GM19239 (cell line): Measurements from ENCODE around the gene HMCN1.

ENCODE experiments used
- DNase-seq: peaks from one replicate; pipeline ENCODE4 v3.0.0; 2011; ENCODE audit warnings: low spot score; ENCODE audit not compliant: insufficient read length
- FAIRE-seq: peaks from 2 replicates; lab custom pipeline; 2011; peaks lifted over from hg19 to GRCh38; lab: Jason Lieb, UNC

HMCN1 gene

DNA sequence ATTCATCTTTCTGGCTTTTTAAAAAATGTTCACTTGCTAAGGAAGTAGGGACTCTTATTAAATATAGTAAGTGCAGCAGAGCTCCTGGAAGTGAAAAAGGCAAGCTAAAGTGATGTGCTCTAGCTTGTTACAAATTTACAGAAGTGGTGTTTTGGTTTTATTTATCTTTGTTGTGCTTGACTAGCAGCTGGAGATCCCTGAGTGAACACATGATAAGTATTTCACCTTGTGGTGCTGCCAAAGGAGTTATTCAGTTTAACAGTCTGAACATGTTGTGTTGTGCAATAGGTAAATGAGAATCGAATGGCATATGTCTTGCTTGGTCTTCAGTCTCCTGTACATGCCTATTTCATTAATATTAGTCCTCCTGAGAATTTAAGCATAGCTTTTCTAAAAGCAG, 325.1 kb downstream of the HMCN1 start:
- no peak for DNase-seq
- no peak for FAIRE-seq

DNA sequence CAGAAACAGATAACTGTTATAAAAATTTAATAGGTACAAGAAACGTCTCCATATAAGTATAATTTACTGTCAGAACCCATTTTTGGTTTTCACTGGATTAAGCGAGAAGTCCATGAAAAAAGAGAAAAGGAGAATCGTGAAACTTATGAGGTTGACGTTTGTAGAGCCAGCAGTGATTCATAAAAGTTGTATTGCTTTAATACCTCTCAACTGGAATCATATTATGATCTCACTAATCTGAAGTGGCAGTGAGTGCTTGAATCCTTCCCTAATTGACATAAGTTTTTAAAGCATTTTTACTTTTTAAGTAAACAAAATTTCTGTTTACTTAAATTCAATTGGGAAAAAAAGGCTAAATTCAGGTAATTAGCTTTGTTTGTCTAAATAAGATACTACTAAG, 325.6 kb downstream of the HMCN1 start:
- FAIRE-seq (no peak), DNase-seq (no peak)

- no peak for DNase-seq
- no peak for FAIRE-seq
These were observed 326.0 kb downstream of the HMCN1 start for GRCh38 chr1:186060226-186060625.

GRCh38 chr1:186063091-186063657, 329.0 kb downstream of the HMCN1 start:
- FAIRE-seq (no peak), DNase-seq (no peak)

DNA sequence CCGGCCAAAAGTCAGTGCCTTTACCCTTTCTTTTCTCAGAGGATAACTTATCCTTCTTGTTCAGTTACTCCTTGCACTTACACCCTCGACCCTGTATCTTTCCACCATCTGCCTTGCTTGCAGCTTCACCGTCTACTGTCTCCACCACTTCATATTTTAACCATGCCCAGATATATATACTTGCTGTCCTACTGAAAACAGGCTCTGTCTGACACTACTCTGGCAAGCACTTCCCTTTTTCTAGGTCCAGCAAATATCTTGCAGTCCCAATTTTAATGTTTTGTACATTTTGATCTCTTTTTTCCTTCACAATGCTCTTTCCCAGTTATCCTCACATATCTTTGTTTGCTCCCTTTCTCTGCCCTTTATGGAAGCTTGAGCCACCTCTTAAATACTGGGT, 332.2 kb downstream of the HMCN1 start:
- FAIRE-seq (no peak), DNase-seq (no peak)

GRCh38 chr1:186073697-186074096, 339.5 kb downstream of the HMCN1 start:
- FAIRE-seq: no peak

DNA sequence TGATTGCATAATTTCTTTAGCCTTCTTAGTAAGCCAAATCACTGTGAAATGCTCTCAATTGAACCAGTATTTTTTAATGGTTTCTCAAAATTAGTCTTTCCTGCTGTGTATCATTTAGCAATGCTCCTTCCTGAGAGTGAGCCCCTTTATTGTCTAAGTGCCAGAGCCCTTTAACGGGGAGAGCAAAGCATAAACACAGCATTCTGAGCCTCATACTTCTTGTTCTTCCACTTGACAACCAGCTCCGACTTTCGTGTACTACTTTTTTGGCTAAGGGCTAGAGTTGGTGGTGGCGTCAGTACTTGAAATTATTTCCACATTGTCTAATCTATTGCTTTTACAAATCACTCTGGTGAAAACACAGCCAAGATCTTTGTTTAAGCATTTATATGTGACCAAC, 341.8 kb downstream of the HMCN1 start:
- no peak for FAIRE-seq
- DNase-seq: no peak

More at GRCh38 chr1:186073697-186074096, 339.5 kb downstream of the HMCN1 start:
- DNase-seq: no peak

- FAIRE-seq (peak; percentile 86), DNase-seq (peak; percentile 2)
These were observed 344.1 kb downstream of the HMCN1 start for GRCh38 chr1:186078245-186078644.

GRCh38 chr1:186079084-186079684, 345.0 kb downstream of the HMCN1 start:
- no peak for FAIRE-seq
- DNase-seq: no peak

DNA sequence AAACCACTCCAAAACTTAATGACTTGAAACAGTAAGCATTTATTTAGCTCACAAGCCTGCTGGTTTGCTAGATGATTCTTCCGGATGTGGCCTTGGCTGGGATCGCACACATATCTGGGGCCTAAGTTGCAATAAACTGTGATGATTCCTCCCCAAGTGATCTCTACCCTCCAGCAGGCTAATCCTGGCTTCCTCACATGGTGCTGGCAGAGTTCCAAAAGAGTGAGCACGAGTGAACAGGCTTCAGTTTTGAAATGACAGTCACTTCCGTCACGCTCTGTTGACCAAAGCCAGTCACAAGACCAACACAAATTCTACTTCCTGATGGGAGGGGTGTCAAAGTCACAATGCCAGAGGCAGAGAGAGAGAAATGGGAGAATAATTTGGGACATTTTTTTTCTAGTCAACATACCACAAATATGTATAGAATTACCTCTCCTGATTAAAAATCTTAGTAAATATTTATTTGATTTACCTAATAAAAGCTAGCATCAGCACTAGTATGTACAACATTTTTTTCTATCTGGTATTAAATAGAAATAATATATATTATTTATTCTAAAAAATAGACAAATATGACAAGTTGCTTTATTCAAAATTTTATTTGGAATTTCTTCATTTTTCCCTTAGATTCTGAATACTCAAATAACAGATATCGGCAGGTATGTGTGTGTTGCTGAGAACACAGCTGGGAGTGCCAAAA, 348.2 kb downstream of the HMCN1 start:
- DNase-seq (peak; percentile 20), FAIRE-seq (peak; percentile 94)

DNA sequence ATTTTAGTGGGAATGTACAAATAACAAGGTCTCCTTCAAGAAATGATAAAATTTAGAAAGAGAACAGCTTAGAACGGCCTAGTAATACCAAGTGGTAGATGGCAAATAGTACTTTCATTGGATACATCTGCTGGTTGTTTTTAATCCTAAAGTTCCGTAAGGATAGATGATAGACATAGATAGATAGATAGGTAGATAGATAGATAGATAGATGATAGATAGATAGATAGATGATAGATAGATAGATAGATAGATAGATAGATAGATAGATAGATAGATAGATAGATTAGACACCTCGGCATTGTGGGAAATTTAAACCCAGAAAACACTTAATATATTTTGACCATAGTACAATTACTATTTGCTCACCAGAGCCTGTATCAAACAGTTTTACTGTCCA, 352.4 kb downstream of the HMCN1 start:
- DNase-seq: no peak
- no peak for FAIRE-seq

GRCh38 chr1:186089940-186090339, 355.7 kb downstream of the HMCN1 start:
- no peak for FAIRE-seq
- DNase-seq: no peak

DNA sequence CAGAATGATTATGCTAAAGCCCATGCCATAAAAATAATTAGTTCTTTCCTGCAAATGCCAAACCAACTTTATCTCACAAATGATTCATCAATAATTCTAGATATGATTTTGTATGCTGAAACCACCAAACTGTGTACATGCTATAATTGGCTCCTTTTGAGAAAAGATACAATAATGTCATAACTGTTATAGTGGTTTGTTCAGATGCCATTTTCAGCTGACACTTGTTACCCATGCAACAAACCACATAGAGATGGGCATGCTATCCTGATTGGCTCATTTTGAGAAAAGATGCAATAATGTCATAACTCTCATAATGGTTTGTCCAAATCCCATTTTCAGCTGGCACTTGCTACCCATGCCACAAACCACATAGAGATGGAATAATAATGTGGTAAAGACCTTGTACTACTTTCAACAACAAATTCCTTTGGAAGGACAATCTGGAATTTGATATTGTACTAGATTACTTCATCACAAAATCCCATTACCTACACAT, 357.1 kb downstream of the HMCN1 start:
- FAIRE-seq (no peak), DNase-seq (no peak)

DNA sequence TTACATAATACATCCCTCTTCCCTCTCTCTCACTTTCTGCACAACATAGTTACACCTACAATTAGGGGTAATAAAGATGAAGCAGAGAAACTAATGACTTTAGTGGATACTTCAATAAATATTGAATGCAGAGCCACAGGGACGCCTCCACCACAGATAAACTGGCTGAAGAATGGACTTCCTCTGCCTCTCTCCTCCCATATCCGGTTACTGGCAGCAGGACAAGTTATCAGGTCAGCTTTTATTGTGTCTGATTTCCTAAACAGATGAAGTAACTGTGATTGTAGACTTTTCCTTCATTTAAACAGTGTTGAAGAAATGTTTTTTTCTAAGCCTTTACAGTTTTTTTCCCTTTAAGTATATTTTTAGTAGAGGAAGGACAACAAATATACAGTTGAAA, 359.2 kb downstream of the HMCN1 start:
- DNase-seq (no peak), FAIRE-seq (no peak)

GRCh38 chr1:186094172-186094571, 360.0 kb downstream of the HMCN1 start:
- FAIRE-seq (no peak), DNase-seq (no peak)

DNA sequence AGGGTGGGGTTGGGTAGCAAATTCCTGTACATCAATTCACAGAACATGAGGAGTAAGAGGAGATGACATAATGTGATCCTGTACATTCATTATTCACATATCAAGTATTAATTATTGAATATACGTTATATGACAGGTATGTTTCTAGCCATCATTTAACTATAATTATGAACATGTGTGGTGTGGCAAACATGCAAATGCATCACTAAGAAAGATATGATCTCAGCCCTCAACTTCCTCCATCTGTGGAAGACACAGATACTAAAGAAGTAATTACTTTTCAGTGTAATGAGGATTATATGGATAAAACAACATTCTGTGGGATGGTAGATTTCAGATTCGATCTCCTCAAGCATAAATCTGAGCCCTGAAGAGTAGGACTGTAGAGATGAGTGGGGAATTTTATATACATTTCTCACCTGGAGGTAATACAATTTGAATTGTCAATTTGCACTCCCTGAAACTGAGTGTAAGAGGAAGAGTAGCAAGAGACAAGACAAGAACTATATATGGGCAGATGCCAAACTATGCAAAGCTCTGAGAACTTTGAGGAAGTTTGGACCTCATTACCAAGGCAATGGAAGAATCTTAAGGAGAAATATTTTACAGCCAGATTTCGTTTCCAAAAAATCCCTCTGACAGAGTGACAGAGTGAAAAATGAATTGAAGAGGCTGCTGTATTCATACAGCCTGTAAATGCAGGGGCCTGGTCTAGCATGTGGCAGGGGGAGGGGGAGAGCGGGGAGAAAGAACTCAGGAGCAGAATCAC, 365.3 kb downstream of the HMCN1 start:
- FAIRE-seq (no peak), DNase-seq (no peak)

DNA sequence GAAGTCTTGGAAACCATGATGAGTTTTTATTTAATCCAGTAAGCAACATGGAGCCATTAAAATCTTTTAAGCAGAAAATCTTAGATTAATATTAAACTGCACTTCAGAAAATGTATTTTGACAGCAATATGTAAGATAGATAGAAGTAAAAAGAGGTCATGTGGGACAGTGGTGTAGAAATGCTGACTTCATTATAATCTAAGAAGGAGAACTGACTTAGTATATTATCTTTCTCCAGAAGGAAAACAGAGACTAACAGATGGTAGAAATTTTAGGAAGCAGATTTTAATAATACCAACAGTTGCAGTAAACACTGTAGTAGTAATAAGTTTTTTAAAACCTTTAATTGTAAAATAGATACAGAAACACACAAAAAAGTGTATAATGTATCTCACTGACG, 367.9 kb downstream of the HMCN1 start:
- no peak for FAIRE-seq
- DNase-seq: no peak

DNA sequence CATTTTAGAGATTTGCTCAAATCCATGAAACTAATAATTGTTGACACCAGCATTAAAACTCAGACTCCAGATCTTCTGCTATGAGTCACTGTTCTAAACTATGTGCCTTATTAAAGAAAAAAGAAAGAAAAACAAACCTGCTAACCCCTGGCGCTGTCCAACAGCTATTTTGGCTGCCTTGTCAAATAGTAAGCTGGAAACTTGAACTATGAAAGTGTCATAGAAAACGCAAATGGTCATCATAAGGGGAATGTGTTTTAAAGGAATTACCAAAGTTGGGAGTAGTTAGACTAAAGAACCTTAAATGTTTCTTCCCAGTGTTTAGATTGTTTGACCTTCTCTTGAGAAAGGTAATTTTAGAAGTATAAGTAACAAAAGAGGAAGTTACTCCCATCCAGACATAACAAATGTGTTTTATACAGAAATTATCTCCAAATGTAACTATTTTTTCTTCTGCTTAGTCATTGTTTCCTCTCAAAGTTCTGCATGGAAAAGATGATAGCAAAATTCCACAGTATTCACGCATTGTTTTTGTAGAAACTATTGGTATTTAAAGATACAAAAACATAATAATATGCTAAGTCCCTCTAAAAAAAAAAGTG, 368.5 kb downstream of the HMCN1 start:
- no peak for FAIRE-seq
- DNase-seq: no peak

- FAIRE-seq: no peak
- DNase-seq: no peak
These were observed 370.3 kb downstream of the HMCN1 start for GRCh38 chr1:186104459-186104858.

- DNase-seq: no peak
- no peak for FAIRE-seq
These were observed 378.1 kb downstream of the HMCN1 start for GRCh38 chr1:186112280-186112679.
